ENCODE measurements around the gene CYB5R2.

DNA sequence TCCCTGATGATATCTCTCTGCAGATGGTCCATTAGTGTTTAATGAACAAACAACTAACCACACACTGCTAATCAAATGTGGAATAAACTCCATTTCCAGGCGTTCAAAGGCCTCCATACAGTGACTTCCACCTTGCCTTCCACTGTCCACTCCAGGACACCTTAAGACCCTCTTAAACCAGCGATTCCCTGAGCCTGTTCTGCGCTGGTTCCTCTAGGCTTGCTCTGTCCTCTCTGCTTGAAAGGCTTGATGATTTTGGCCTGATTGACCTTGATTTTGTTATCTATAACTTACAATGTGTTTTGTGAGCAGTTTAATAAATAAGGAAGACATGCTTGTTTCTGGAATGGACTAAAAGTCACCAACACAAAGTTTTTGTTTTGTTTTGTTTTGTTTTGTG is 20.9 kb upstream of the CYB5R2 start:
- no peak for TF ChIP-seq EP300 (IDR thresholded peaks at IDR 0.05; ENCODE audit: borderline replicate concordance in 1 of 2, low read depth in 1 of 2, low read length in 1 of 2)
- TF ChIP-seq EZH2phosphoT487 (IDR thresholded peaks at IDR 0.05; ENCODE audit: borderline replicate concordance, low read depth), result no peak
- no peak for TF ChIP-seq SIN3A (IDR thresholded peaks at IDR 0.05; ENCODE audit: borderline replicate concordance, low read depth, low read length)
- TF ChIP-seq POLR2AphosphoS5 (IDR thresholded peaks at IDR 0.05; ENCODE audit: low read depth, low read length), result no peak
- no peak for TF ChIP-seq CTCF (IDR thresholded peaks at IDR 0.05)
- TF ChIP-seq ZBTB33 (IDR thresholded peaks at IDR 0.05; ENCODE audit: borderline replicate concordance, low read depth), result no peak
- TF ChIP-seq, protein P1, sequence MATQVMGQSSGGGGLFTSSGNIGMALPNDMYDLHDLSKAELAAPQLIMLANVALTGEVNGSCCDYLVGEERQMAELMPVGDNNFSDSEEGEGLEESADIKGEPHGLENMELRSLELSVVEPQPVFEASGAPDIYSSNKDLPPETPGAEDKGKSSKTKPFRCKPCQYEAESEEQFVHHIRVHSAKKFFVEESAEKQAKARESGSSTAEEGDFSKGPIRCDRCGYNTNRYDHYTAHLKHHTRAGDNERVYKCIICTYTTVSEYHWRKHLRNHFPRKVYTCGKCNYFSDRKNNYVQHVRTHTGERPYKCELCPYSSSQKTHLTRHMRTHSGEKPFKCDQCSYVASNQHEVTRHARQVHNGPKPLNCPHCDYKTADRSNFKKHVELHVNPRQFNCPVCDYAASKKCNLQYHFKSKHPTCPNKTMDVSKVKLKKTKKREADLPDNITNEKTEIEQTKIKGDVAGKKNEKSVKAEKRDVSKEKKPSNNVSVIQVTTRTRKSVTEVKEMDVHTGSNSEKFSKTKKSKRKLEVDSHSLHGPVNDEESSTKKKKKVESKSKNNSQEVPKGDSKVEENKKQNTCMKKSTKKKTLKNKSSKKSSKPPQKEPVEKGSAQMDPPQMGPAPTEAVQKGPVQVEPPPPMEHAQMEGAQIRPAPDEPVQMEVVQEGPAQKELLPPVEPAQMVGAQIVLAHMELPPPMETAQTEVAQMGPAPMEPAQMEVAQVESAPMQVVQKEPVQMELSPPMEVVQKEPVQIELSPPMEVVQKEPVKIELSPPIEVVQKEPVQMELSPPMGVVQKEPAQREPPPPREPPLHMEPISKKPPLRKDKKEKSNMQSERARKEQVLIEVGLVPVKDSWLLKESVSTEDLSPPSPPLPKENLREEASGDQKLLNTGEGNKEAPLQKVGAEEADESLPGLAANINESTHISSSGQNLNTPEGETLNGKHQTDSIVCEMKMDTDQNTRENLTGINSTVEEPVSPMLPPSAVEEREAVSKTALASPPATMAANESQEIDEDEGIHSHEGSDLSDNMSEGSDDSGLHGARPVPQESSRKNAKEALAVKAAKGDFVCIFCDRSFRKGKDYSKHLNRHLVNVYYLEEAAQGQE (IDR thresholded peaks at IDR 0.05; ENCODE audit: low read depth, low read length), result no peak
- no peak for TF ChIP-seq FOXM1 (IDR thresholded peaks at IDR 0.05; ENCODE audit: low read depth)
- TF ChIP-seq NFIC (IDR thresholded peaks at IDR 0.05; ENCODE audit: borderline replicate concordance), result no peak
- no peak for TF ChIP-seq TAF1 (IDR thresholded peaks at IDR 0.05; ENCODE audit: borderline replicate concordance, low read depth, low read length)
- no peak for TF ChIP-seq RAD21 (IDR thresholded peaks at IDR 0.05; ENCODE audit: low read length)
- TF ChIP-seq, protein P2, sequence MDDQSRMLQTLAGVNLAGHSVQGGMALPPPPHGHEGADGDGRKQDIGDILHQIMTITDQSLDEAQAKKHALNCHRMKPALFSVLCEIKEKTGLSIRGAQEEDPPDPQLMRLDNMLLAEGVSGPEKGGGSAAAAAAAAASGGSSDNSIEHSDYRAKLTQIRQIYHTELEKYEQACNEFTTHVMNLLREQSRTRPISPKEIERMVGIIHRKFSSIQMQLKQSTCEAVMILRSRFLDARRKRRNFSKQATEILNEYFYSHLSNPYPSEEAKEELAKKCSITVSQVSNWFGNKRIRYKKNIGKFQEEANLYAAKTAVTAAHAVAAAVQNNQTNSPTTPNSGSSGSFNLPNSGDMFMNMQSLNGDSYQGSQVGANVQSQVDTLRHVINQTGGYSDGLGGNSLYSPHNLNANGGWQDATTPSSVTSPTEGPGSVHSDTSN (IDR thresholded peaks at IDR 0.05), result no peak
- no peak for TF ChIP-seq NRF1 (IDR thresholded peaks at IDR 0.05; ENCODE audit: low read depth, low read length)
- TF ChIP-seq, protein P3, sequence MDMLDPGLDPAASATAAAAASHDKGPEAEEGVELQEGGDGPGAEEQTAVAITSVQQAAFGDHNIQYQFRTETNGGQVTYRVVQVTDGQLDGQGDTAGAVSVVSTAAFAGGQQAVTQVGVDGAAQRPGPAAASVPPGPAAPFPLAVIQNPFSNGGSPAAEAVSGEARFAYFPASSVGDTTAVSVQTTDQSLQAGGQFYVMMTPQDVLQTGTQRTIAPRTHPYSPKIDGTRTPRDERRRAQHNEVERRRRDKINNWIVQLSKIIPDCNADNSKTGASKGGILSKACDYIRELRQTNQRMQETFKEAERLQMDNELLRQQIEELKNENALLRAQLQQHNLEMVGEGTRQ (IDR thresholded peaks at IDR 0.05; ENCODE audit: borderline replicate concordance, low read depth, low read length), result no peak

Data from SK-N-SH (cell line).